ENCODE results near the gene TP53BP2. TPM values are rescaled to one million over a fixed set of nuclear protein-coding genes. Genes with fewer than 3 reads are reported as not detected.
"Not testable (repeated sequence)": the region's sequence is repeated elsewhere in the genome, so short reads cannot be mapped to it uniquely, and the experiment has no call there.

The TP53BP2 gene
- total and polyA plus RNA-seq, 4 donors, result 3.9 to 26.8 (median 13.0) TPM

DNA sequence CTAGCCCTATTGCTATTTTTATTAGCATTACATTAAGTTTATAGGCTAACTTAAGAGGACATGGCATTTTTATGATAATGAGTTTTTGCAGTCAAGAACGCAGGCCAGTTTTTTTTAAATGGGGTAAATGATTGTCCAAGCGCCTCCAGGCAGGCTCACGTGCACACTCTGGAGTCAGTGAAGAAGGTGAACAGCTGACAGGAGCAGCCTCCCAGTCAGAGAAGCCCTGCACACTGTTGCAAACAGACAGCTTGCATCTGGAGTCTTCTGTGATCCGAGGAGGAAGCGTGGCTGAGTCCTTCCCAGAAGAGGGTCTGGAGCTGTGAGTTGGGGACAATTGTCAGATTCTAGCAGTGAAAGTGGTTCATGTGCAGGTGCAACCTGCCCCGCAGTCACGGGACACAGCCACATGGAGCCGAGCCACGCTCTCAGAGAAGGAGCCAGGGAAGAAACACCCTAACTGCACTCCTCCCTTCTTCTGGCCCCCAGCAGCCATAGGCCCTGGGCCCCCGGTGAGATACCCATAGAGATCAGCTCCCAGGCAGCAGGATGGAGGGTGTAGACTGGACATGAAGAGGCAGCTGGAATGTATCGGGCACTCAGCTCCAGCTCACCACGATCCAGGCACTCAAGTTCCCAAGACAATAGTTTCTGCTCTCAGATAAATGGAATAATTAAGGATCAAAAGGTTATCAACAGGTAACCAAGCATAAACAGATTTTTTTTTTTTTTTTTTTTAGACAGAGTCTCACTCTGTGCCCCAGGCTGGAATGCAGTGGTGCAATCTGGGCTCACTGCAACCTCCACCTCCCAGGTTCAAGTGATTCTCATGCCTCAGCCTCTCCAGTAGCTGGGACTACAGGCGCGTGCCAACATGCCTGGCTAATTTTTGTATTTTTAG lies 107.0 kb downstream of the TP53BP2 start:
- Histone ChIP-seq H3K4me3 (ENCODE audit: low read depth in 1 of 3, low read length in 3 of 3) (no peak overlapping the region), H3K4me1 (ENCODE audit: control insufficient read depth in 4 of 4, insufficient read depth in 4 of 4, low read length in 3 of 4) (no peaks in the 10 kb centered on the region), H3K27ac (ENCODE audit: low read depth in 1 of 2, low read length in 2 of 2) (no peak overlapping the region), H3K27me3 (ENCODE audit: control insufficient read depth in 4 of 4, insufficient read depth in 4 of 4, low read length in 3 of 4) (no peaks in the 10 kb centered on the region), H3K9me3 (ENCODE audit: control insufficient read depth in 4 of 4, low read length in 3 of 4) (no peaks in the 10 kb centered on the region), H3K9ac (ENCODE audit: low read depth in 1 of 2, low read length in 2 of 2) (no peak overlapping the region), H3K36me3 (ENCODE audit: control insufficient read depth in 4 of 4, insufficient read depth in 3 of 4, low read depth in 1 of 4, low read length in 3 of 4) (peaks cover 0 to 1% (median 0%) of the 10 kb centered on the region in 4 donors)
- TF ChIP-seq FOXA1 (IDR thresholded peaks at IDR 0.05), result no peak
- TF ChIP-seq NR2F2 (IDR thresholded peaks at IDR 0.05), result no peak
- WGBS, result 82% methylated on average over 14 of the region's 14 CpGs
- DNase-seq (ENCODE audit: low spot score), result no peak

DNA sequence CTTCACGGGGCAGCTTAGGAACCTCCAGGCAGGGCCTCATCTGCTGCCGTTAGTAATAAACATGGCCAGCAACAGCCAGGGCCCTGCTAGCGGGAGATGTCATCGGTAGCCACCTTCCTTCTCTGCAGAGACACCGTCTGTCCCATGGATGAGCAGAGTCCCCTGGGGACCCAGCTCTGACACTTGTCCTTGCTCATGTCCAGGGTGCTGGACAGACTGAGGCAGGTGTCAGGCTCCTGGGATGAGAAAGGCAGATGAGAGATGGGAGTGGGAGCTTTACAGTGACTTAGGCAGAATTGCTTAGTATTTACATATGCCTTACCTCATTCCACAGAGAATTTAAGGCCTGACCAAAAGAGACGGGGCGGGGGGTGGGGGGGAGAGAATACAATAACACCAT lies 108.4 kb downstream of the TP53BP2 start:
- Histone ChIP-seq H3K36me3 (ENCODE audit: control insufficient read depth in 4 of 4, insufficient read depth in 3 of 4, low read depth in 1 of 4, low read length in 3 of 4) (peaks cover 0 to 1% (median 0%) of the 10 kb centered on the region in 4 donors), H3K4me1 (ENCODE audit: control insufficient read depth in 4 of 4, insufficient read depth in 4 of 4, low read length in 3 of 4) (peaks cover 0 to 5% (median 0%) of the 10 kb centered on the region in 4 donors), H3K4me3 (ENCODE audit: low read depth in 1 of 3, low read length in 3 of 3) (no peak overlapping the region), H3K9me3 (ENCODE audit: control insufficient read depth in 4 of 4, low read length in 3 of 4) (no peaks in the 10 kb centered on the region), H3K9ac (ENCODE audit: low read depth in 1 of 2, low read length in 2 of 2) (no peak overlapping the region), H3K27me3 (ENCODE audit: control insufficient read depth in 4 of 4, insufficient read depth in 4 of 4, low read length in 3 of 4) (no peaks in the 10 kb centered on the region), H3K27ac (ENCODE audit: low read depth in 1 of 2, low read length in 2 of 2) (no peak overlapping the region)
- DNase-seq (ENCODE audit: low spot score), result no peak
- TF ChIP-seq ATF3 (IDR thresholded peaks at IDR 0.05) (no peak), RAD21 (IDR thresholded peaks at IDR 0.05) (no peak)
- WGBS, result 79% methylated on average over 7 of the region's 7 CpGs

DNA sequence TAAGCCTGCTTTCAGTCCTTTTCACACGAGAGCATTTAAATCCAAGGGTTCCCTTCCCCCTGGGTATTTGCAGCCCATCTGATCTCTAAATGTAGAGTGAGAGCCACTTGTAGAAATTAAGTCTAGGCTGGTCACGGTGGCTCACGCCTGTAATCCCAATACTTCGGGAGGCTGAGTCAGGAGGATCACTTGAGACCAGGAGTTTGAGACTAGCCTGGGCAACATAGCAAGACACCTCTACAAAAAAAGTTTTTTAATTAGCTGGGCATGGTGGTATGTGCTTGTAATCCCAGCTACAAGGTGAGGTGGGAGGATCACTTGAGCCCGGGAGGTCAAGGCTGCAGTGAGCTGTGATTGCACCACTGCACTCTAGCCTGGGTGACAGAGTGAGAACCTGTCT lies 109.1 kb downstream of the TP53BP2 start:
- 97% methylated on average over 5 of the region's 5 CpGs for WGBS

GRCh38 chr1:223733898-223734852 lies 111.6 kb downstream of the TP53BP2 start:
- peaks cover 0 to 1% (median 0%) of the 10 kb centered on the region in 4 donors for H3K36me3 ChIP-seq (ENCODE audit: control insufficient read depth in 4 of 4, insufficient read depth in 3 of 4, low read depth in 1 of 4, low read length in 3 of 4)
- DNase-seq (ENCODE audit: low spot score), result no peak
- no peaks in the 10 kb centered on the region for H3K9me3 ChIP-seq (ENCODE audit: control insufficient read depth in 4 of 4, low read length in 3 of 4)
- TF ChIP-seq FOXA2 (IDR thresholded peaks at IDR 0.05), result no peak
- TF ChIP-seq ZBTB33 (IDR thresholded peaks at IDR 0.05), result no peak
- TF ChIP-seq RAD21 (IDR thresholded peaks at IDR 0.05), result no peak
- TF ChIP-seq, protein P1, sequence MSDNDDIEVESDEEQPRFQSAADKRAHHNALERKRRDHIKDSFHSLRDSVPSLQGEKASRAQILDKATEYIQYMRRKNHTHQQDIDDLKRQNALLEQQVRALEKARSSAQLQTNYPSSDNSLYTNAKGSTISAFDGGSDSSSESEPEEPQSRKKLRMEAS (IDR thresholded peaks at IDR 0.05), result no peak
- TF ChIP-seq YY1 (IDR thresholded peaks at IDR 0.05), result no peak
- TF ChIP-seq HNF4A (conservative IDR thresholded peaks at IDR 0.05), result no peak
- no peak for TF ChIP-seq REST (IDR thresholded peaks at IDR 0.05)
- TF ChIP-seq SP1 (IDR thresholded peaks at IDR 0.05), result no peak
- no peak for TF ChIP-seq ATF3 (IDR thresholded peaks at IDR 0.05)
- no peak overlapping the region for H3K4me3 ChIP-seq (ENCODE audit: low read depth in 1 of 3, low read length in 3 of 3)
- no peak overlapping the region for H3K9ac ChIP-seq (ENCODE audit: low read depth in 1 of 2, low read length in 2 of 2)
- WGBS, result 82% methylated on average over 20 of the region's 20 CpGs
- H3K27ac ChIP-seq (ENCODE audit: low read depth in 1 of 2, low read length in 2 of 2), result peak overlapping the region in 1 of 2 donors; percentile 17
- no peaks in the 10 kb centered on the region for H3K27me3 ChIP-seq (ENCODE audit: control insufficient read depth in 4 of 4, insufficient read depth in 4 of 4, low read length in 3 of 4)
- peaks cover 0 to 5% (median 1%) of the 10 kb centered on the region in 4 donors for H3K4me1 ChIP-seq (ENCODE audit: control insufficient read depth in 4 of 4, insufficient read depth in 4 of 4, low read length in 3 of 4)

More for the DNA sequence above, 109.1 kb downstream of the TP53BP2 start:
- H3K36me3 ChIP-seq (ENCODE audit: control insufficient read depth in 4 of 4, insufficient read depth in 3 of 4, low read depth in 1 of 4, low read length in 3 of 4); H3K9ac ChIP-seq (ENCODE audit: low read depth in 1 of 2, low read length in 2 of 2); H3K4me3 ChIP-seq (ENCODE audit: low read depth in 1 of 3, low read length in 3 of 3); H3K4me1 ChIP-seq (ENCODE audit: control insufficient read depth in 4 of 4, insufficient read depth in 4 of 4, low read length in 3 of 4); H3K9me3 ChIP-seq (ENCODE audit: control insufficient read depth in 4 of 4, low read length in 3 of 4); H3K27ac ChIP-seq (ENCODE audit: low read depth in 1 of 2, low read length in 2 of 2); DNase-seq (ENCODE audit: low spot score); H3K27me3 ChIP-seq (ENCODE audit: control insufficient read depth in 4 of 4, insufficient read depth in 4 of 4, low read length in 3 of 4): not testable (repeated sequence)

All from liver (tissue), 9 donors.